ENCODE measurements around the gene MCMBP.

Gene MCMBP

GRCh38 chr10:119849944-119850343, 22.7 kb downstream of the MCMBP start:
- Histone ChIP-seq H3F3A (ENCODE audit: insufficient read depth, low read length) (no peaks in the 10 kb centered on the region; the same call in 1 of the 2 replicates), H3K4me1 (ENCODE audit: insufficient read depth, low read length, severe bottlenecking) (no peaks in the 10 kb centered on the region), H3K4me2 (ENCODE audit: low read length) (no peak overlapping the region), H3K36me3 (ENCODE audit: insufficient read depth, low read length) (peaks cover 77% of the 10 kb centered on the region), H4K20me1 (ENCODE audit: insufficient read depth, low read length) (no peaks in the 10 kb centered on the region; the same call in 1 of the 2 replicates), H3K9me3 (ENCODE audit: low read length) (no peaks in the 10 kb centered on the region), H2AFZ (ENCODE audit: low read length) (no peak overlapping the region), H3K9me2 (ENCODE audit: low read depth, low read length) (no peaks in the 10 kb centered on the region), H3K27ac (ENCODE audit: low read depth, low read length, poor library complexity, severe bottlenecking) (no peak overlapping the region), H3K9ac (ENCODE audit: low read length) (no peak overlapping the region), H3K4me3 (ENCODE audit: low read depth, low read length, poor library complexity, severe bottlenecking) (no peak overlapping the region), H3K79me2 (ENCODE audit: insufficient read depth, low read length) (no peaks in the 10 kb centered on the region), H3K27me3 (ENCODE audit: insufficient read depth, low read length) (no peaks in the 10 kb centered on the region)
- TF ChIP-seq CTCF (IDR thresholded peaks at IDR 0.05; ENCODE audit: low read length) (no peak), EZH2 (IDR thresholded peaks at IDR 0.05; ENCODE audit: borderline replicate concordance, low read length) (no peak)

GRCh38 chr10:119849031-119849789, 23.4 kb downstream of the MCMBP start:
- H3K4me3 ChIP-seq (ENCODE audit: low read depth, low read length, poor library complexity, severe bottlenecking): no peak overlapping the region
- no peaks in the 10 kb centered on the region for H3K27me3 ChIP-seq (ENCODE audit: insufficient read depth, low read length)
- no peaks in the 10 kb centered on the region for H3K9me3 ChIP-seq (ENCODE audit: low read length)
- H3K79me2 ChIP-seq (ENCODE audit: insufficient read depth, low read length): no peaks in the 10 kb centered on the region
- no peaks in the 10 kb centered on the region; the same call in 1 of the 2 replicates for H3F3A ChIP-seq (ENCODE audit: insufficient read depth, low read length)
- H3K9ac ChIP-seq (ENCODE audit: low read length): no peak overlapping the region
- no peaks in the 10 kb centered on the region for H3K9me2 ChIP-seq (ENCODE audit: low read depth, low read length)
- H3K36me3 ChIP-seq (ENCODE audit: insufficient read depth, low read length): peaks cover 85% of the 10 kb centered on the region
- H4K20me1 ChIP-seq (ENCODE audit: insufficient read depth, low read length): no peaks in the 10 kb centered on the region; the same call in 1 of the 2 replicates
- H3K4me1 ChIP-seq (ENCODE audit: insufficient read depth, low read length, severe bottlenecking): no peaks in the 10 kb centered on the region
- TF ChIP-seq CTCF (IDR thresholded peaks at IDR 0.05; ENCODE audit: low read length) (no peak), EZH2 (IDR thresholded peaks at IDR 0.05; ENCODE audit: borderline replicate concordance, low read length) (no peak)
- no peak overlapping the region for H3K4me2 ChIP-seq (ENCODE audit: low read length)
- no peak overlapping the region for H2AFZ ChIP-seq (ENCODE audit: low read length)
- H3K27ac ChIP-seq (ENCODE audit: low read depth, low read length, poor library complexity, severe bottlenecking): no peak overlapping the region

DNA sequence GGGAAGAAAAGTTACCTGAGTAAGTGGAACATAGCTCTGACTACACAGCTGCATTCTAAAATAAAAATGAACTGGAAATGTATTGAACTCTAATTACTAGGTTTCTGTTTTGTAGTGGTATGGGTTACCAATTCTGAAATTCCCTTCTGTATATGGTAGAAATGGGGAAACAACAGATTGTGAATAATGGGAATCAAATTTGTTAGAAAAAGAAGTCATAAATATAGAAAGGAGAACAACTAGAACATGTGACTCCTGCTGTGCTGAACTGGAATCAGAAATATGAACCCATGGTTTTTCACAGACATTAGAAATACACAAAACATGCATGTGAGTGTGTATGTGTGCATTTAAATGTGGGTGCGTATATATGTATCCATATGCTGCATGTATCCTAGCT, 27.0 kb downstream of the MCMBP start:
- Histone ChIP-seq H3K9me3 (ENCODE audit: low read length) (no peaks in the 10 kb centered on the region), H3K9me2 (ENCODE audit: low read depth, low read length) (no peaks in the 10 kb centered on the region), H3K36me3 (ENCODE audit: insufficient read depth, low read length) (peaks cover 94% of the 10 kb centered on the region), H3K79me2 (ENCODE audit: insufficient read depth, low read length) (no peaks in the 10 kb centered on the region), H2AFZ (ENCODE audit: low read length) (no peak overlapping the region), H4K20me1 (ENCODE audit: insufficient read depth, low read length) (no peaks in the 10 kb centered on the region; the same call in 1 of the 2 replicates), H3K27me3 (ENCODE audit: insufficient read depth, low read length) (no peaks in the 10 kb centered on the region), H3K27ac (ENCODE audit: low read depth, low read length, poor library complexity, severe bottlenecking) (no peak overlapping the region), H3F3A (ENCODE audit: insufficient read depth, low read length) (no peaks in the 10 kb centered on the region; the same call in 1 of the 2 replicates), H3K4me2 (ENCODE audit: low read length) (no peak overlapping the region), H3K4me1 (ENCODE audit: insufficient read depth, low read length, severe bottlenecking) (no peaks in the 10 kb centered on the region), H3K4me3 (ENCODE audit: low read depth, low read length, poor library complexity, severe bottlenecking) (no peak overlapping the region), H3K9ac (ENCODE audit: low read length) (no peak overlapping the region)
- no peak for TF ChIP-seq CTCF (IDR thresholded peaks at IDR 0.05; ENCODE audit: low read length)
- no peak for TF ChIP-seq EZH2 (IDR thresholded peaks at IDR 0.05; ENCODE audit: borderline replicate concordance, low read length)

Data from OCI-LY1 (cell line).